ENCODE data around the gene NT5C3A. TPM values are rescaled to one million over a fixed set of nuclear protein-coding genes. Genes with fewer than 3 reads are reported as not detected.
A peak's percentile ranks its signal among the peaks of the same experiment; 100 is the strongest.

The NT5C3A gene
- total and polyA plus RNA-seq, 9 of the 15 experiments (the other 6 are each of a cell fraction or from before 2014, with no cell fraction given), result 18.6 to 60.1 (median 40.0) TPM

DNA sequence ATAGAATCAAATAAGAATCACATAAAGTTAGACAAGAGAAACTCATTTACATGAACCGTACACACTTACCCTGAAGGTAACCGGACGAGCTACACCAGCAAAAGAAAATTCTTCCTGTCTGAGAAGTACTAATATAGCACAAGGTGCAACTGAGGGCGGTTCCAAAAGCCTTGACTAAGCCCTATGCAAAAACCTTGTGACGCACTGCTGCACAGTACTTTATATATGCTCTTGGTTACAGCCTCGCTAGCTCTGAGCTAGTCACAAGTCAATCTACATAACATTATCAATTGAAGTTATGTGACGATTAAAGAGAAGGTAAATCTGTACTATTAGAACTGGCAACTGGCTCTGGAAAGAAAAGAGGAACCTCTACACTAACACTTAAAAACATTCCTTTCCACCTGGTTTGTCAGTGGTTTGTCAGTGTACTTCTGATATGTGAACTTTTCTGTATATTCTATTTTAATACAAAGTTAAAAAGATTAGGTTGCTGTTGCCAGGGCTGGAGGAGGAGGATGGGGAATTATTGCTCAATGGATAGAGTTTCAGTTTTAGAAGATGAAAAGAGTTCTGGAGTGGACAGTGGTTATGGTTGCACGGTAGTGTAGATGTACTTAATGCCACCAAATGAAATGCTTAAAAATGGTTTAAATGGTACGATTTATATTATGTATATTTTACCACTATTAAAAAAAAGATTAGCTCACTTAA lies 21.6 kb downstream of the NT5C3A start (continued):
- TF ChIP-seq ETV6 (IDR thresholded peaks at IDR 0.05; ENCODE audit: borderline replicate concordance in 1 of 2, low read depth in 2 of 2, low read length in 1 of 2) (no peak), ETV6 (CRISPR knock-in tag; IDR thresholded peaks at IDR 0.05; ENCODE audit: borderline replicate concordance) (no peak), NFE2 (IDR thresholded peaks at IDR 0.05; ENCODE audit: low read depth) (no peak), SMARCE1 (IDR thresholded peaks at IDR 0.05) (peak; percentile 31; the same call in 1 of the 2 replicates), SAP30 (IDR thresholded peaks at IDR 0.05; ENCODE audit: borderline replicate concordance, insufficient read depth, low read depth, low read length, poor library complexity, severe bottlenecking) (no peak), ELF2 (CRISPR knock-in tag; IDR thresholded peaks at IDR 0.05) (no peak), MEF2A (IDR thresholded peaks at IDR 0.05; ENCODE audit: control insufficient read depth, low read depth, low read length) (no peak), ZNF165 (CRISPR knock-in tag; IDR thresholded peaks at IDR 0.05; ENCODE audit: borderline replicate concordance) (no peak)
- TF ChIP-seq, protein P1, sequence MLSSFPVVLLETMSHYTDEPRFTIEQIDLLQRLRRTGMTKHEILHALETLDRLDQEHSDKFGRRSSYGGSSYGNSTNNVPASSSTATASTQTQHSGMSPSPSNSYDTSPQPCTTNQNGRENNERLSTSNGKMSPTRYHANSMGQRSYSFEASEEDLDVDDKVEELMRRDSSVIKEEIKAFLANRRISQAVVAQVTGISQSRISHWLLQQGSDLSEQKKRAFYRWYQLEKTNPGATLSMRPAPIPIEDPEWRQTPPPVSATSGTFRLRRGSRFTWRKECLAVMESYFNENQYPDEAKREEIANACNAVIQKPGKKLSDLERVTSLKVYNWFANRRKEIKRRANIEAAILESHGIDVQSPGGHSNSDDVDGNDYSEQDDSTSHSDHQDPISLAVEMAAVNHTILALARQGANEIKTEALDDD (IDR thresholded peaks at IDR 0.05), result peak; percentile 71
- TF ChIP-seq, protein P2, sequence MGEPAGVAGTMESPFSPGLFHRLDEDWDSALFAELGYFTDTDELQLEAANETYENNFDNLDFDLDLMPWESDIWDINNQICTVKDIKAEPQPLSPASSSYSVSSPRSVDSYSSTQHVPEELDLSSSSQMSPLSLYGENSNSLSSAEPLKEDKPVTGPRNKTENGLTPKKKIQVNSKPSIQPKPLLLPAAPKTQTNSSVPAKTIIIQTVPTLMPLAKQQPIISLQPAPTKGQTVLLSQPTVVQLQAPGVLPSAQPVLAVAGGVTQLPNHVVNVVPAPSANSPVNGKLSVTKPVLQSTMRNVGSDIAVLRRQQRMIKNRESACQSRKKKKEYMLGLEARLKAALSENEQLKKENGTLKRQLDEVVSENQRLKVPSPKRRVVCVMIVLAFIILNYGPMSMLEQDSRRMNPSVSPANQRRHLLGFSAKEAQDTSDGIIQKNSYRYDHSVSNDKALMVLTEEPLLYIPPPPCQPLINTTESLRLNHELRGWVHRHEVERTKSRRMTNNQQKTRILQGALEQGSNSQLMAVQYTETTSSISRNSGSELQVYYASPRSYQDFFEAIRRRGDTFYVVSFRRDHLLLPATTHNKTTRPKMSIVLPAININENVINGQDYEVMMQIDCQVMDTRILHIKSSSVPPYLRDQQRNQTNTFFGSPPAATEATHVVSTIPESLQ (CRISPR knock-in tag; IDR thresholded peaks at IDR 0.05), result peak; percentile 35; the same call in 1 of the 2 replicates
- TF ChIP-seq, protein P3, sequence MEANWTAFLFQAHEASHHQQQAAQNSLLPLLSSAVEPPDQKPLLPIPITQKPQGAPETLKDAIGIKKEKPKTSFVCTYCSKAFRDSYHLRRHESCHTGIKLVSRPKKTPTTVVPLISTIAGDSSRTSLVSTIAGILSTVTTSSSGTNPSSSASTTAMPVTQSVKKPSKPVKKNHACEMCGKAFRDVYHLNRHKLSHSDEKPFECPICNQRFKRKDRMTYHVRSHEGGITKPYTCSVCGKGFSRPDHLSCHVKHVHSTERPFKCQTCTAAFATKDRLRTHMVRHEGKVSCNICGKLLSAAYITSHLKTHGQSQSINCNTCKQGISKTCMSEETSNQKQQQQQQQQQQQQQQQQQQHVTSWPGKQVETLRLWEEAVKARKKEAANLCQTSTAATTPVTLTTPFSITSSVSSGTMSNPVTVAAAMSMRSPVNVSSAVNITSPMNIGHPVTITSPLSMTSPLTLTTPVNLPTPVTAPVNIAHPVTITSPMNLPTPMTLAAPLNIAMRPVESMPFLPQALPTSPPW (CRISPR knock-in tag; IDR thresholded peaks at IDR 0.05), result 0 out of 2 replicates have a peak, but pooled peaks have one; percentile 14
- TF ChIP-seq, protein P4, sequence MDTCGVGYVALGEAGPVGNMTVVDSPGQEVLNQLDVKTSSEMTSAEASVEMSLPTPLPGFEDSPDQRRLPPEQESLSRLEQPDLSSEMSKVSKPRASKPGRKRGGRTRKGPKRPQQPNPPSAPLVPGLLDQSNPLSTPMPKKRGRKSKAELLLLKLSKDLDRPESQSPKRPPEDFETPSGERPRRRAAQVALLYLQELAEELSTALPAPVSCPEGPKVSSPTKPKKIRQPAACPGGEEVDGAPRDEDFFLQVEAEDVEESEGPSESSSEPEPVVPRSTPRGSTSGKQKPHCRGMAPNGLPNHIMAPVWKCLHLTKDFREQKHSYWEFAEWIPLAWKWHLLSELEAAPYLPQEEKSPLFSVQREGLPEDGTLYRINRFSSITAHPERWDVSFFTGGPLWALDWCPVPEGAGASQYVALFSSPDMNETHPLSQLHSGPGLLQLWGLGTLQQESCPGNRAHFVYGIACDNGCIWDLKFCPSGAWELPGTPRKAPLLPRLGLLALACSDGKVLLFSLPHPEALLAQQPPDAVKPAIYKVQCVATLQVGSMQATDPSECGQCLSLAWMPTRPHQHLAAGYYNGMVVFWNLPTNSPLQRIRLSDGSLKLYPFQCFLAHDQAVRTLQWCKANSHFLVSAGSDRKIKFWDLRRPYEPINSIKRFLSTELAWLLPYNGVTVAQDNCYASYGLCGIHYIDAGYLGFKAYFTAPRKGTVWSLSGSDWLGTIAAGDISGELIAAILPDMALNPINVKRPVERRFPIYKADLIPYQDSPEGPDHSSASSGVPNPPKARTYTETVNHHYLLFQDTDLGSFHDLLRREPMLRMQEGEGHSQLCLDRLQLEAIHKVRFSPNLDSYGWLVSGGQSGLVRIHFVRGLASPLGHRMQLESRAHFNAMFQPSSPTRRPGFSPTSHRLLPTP (IDR thresholded peaks at IDR 0.05; ENCODE audit: borderline replicate concordance, extremely low read depth, insufficient read length), result no peak
